Stimulated activated CD8-positive, alpha-beta memory T cell treated with anti-CD3 and anti-CD28 coated beads, Interleukin-15, amount 100 ng/mL, for 48 hours (primary cell): Measurements from ENCODE around the gene OR4D2.
A peak's percentile ranks its signal among the peaks of the same experiment; 100 is the strongest.

ENCODE experiments used
- DNase-seq, 2 donors: peaks; one replicate each; pipeline ENCODE4 v3.0.0-alpha.2; 2020; ENCODE audit warnings: low read depth in 2 of 2

The OR4D2 gene

GRCh38 chr17:58210922-58211321 is 44.1 kb downstream of the OR4D2 start:
- DNase-seq, result no peak

GRCh38 chr17:58215685-58216084 is 48.9 kb downstream of the OR4D2 start:
- DNase-seq, result no peak

- no peak for DNase-seq
Observed at GRCh38 chr17:58217766-58218165, 51.0 kb downstream of the OR4D2 start.

GRCh38 chr17:58219007-58219788 is 52.4 kb downstream of the OR4D2 start, which contains the start of gene MKS1:
TSS of gene MKS1 (minus strand) at chr17:58219255. CDS start at chr17:58219230, 25 bp downstream.
- DNase-seq, result peak; percentile 93 to 95

- no peak for DNase-seq
Observed at GRCh38 chr17:58219789-58220183, 53.0 kb downstream of the OR4D2 start.
